DND-41 (cell line): ENCODE results near the gene GALNT6.

Experiments
- ATAC-seq: fragments of 200-7000 bp; cut with Tn5 transposase; 3 replicates; pipeline ENCODE4 v1.9.1; 2021; ENCODE audit warnings: low read depth; ENCODE audit not compliant: insufficient read depth
- DNase-seq: peaks from one replicate; pipeline ENCODE4 v3.0.0-alpha.2; 2020
- H2AFZ ChIP-seq: 2 replicates; pipeline ENCODE4 v1.6.0; 2012; ENCODE audit warnings: low read depth, low read length
- H3K27ac ChIP-seq: 2 replicates; pipeline ENCODE4 v1.5.1; 2012; ENCODE audit warnings: low read length, inconsistent platforms
- H3K27me3 ChIP-seq: fragments of 200-600 bp; sonication (generic); 2 replicates; pipeline ENCODE4 v1.6.0; 2012; ENCODE audit warnings: low read length, mild to moderate bottlenecking, inconsistent platforms; ENCODE audit not compliant: insufficient read depth, poor library complexity
- H3K36me3 ChIP-seq: 2 replicates; pipeline ENCODE4 v1.5.1; 2012; ENCODE audit warnings: low read length, inconsistent platforms; ENCODE audit not compliant: insufficient read depth
- H3K4me1 ChIP-seq: 2 replicates; pipeline ENCODE4 v1.5.1; 2012; ENCODE audit warnings: mild to moderate bottlenecking, low read length; ENCODE audit not compliant: insufficient read depth
- H3K4me2 ChIP-seq: 2 replicates; pipeline ENCODE4 v1.6.0; 2012; ENCODE audit warnings: mild to moderate bottlenecking, moderate library complexity, low read length, inconsistent platforms; ENCODE audit not compliant: insufficient read depth
- H3K4me3 ChIP-seq, 2 experiments: fragments of 200-600 bp in 1 of 2; shearing (Covaris generic) in 1 of 2; 2 replicates each; pipeline ENCODE4 v1.5.1; 2012 to 2016; ENCODE audit warnings: inconsistent platforms in 2 of 2, low read length in 2 of 2, mild to moderate bottlenecking in 2 of 2, low read depth in 1 of 2, moderate library complexity in 1 of 2
- H3K79me2 ChIP-seq: 2 replicates; pipeline ENCODE4 v1.6.0; 2012; ENCODE audit warnings: low read length, inconsistent platforms; ENCODE audit not compliant: insufficient read depth
- H3K9ac ChIP-seq: 2 replicates; pipeline ENCODE4 v1.6.0; 2012; ENCODE audit warnings: low read depth, mild to moderate bottlenecking, inconsistent platforms, low read length, moderate library complexity
- H3K9me3 ChIP-seq: 2 replicates; pipeline ENCODE4 v1.5.1; 2012; ENCODE audit warnings: low read length, moderate library complexity, mild to moderate bottlenecking, inconsistent platforms; ENCODE audit not compliant: insufficient read depth, severe bottlenecking
- H4K20me1 ChIP-seq: 2 replicates; pipeline ENCODE4 v1.6.0; 2012; ENCODE audit warnings: low read length; ENCODE audit not compliant: insufficient read depth
- CTCF ChIP-seq: IDR thresholded peaks from 2 replicates; pipeline ENCODE4 v1.5.1; 2012; ENCODE audit warnings: borderline replicate concordance, low read length, moderate library complexity, mild to moderate bottlenecking; ENCODE audit not compliant: poor library complexity, severe bottlenecking; ENCODE audit errors: extremely low read depth
- EZH2 ChIP-seq: IDR thresholded peaks from 3 replicates; pipeline ENCODE4 v1.6.1; 2012; ENCODE audit warnings: borderline replicate concordance, low read depth, mild to moderate bottlenecking, moderate library complexity, low read length, inconsistent platforms; ENCODE audit not compliant: severe bottlenecking

Gene GALNT6

GRCh38 chr12:51371295-51371953 is 19.8 kb downstream of the GALNT6 start:
- Histone ChIP-seq H3K9me3 (no peaks in the 10 kb centered on the region), H4K20me1 (no peaks in the 10 kb centered on the region; the same call in 1 of the 2 replicates), H3K27ac (peak overlapping the region; percentile 52), H3K27me3 (no peaks in the 10 kb centered on the region), H3K79me2 (no peaks in the 10 kb centered on the region), H3K36me3 (peaks cover 59% of the 10 kb centered on the region), H3K4me3 (no peak overlapping the region), H3K9ac (no peak overlapping the region), H2AFZ (no peak overlapping the region), H3K4me2 (no peak overlapping the region), H3K4me1 (peaks cover 55% of the 10 kb centered on the region)
- TF ChIP-seq CTCF (no peak), EZH2 (no peak)
- ATAC-seq (no peak), DNase-seq (no peak)

- Histone ChIP-seq H3K36me3 (peaks cover 61% of the 10 kb centered on the region), H3K27me3 (no peaks in the 10 kb centered on the region), H3K9ac (no peak overlapping the region), H2AFZ (no peak overlapping the region), H3K9me3 (no peaks in the 10 kb centered on the region), H4K20me1 (no peaks in the 10 kb centered on the region; the same call in 1 of the 2 replicates), H3K4me2 (no peak overlapping the region), H3K4me1 (peaks cover 55% of the 10 kb centered on the region), H3K79me2 (no peaks in the 10 kb centered on the region), H3K4me3 (no peak overlapping the region), H3K27ac (peak overlapping the region; percentile 37)
- ATAC-seq (no peak), DNase-seq (no peak)
- TF ChIP-seq EZH2 (no peak), CTCF (no peak)
Measured at GRCh38 chr12:51370667-51371066, 20.5 kb downstream of the GALNT6 start.

- ATAC-seq (peak; percentile 20; the same call in 2 of the 3 replicates), DNase-seq (peak; percentile 63)
- no peaks in the 10 kb centered on the region for H3K79me2 ChIP-seq
- no peaks in the 10 kb centered on the region for H3K9me3 ChIP-seq
- H3K27me3 ChIP-seq: no peaks in the 10 kb centered on the region
- H2AFZ ChIP-seq: no peak overlapping the region
- H3K4me1 ChIP-seq: peaks cover 49% of the 10 kb centered on the region
- peak overlapping the region in 1 of 2 experiments; percentile 35; a peak in 2 of 4 replicates for H3K4me3 ChIP-seq
- peak overlapping the region; percentile 96 for H3K27ac ChIP-seq
- H4K20me1 ChIP-seq: no peaks in the 10 kb centered on the region; the same call in 1 of the 2 replicates
- TF ChIP-seq EZH2: no peak
- peak; percentile 11 for TF ChIP-seq CTCF
- peak overlapping the region; percentile 52 for H3K9ac ChIP-seq
- peak overlapping the region; percentile 60 for H3K4me2 ChIP-seq
- H3K36me3 ChIP-seq: peaks cover 62% of the 10 kb centered on the region
Measured at GRCh38 chr12:51369581-51369980, 21.6 kb downstream of the GALNT6 start.
